ENCODE data around the gene HAPSTR1. TPM values are rescaled to one million over a fixed set of nuclear protein-coding genes. Genes with fewer than 3 reads are reported as not detected.

Gene HAPSTR1
- total RNA-seq, 1 experiment from 2014 or later, result 82.8 TPM

DNA sequence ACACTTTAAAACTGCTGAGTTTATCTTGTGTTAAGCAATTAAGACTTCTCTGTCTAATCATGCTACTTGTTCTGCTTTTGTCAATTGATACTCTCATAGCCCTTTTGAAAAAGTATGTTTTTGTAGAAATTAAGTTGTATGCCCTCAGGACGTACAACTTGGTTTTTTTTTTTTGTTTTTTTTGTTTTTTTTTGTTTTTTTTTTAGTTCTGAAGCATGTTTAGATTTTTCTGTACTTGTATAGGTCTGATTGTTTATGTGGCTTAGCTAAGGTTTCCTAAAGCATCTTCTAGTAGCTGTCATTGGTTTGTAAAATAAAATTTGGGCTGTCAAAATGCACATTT, 21.4 kb downstream of the HAPSTR1 start:
- CTCF ChIA-PET, result no interaction called here
- POLR2A ChIA-PET (ENCODE audit: unreplicated experiment), result interaction anchor here (0.7 kb wide), 1 partner anchor 15 kb away, joined by 5 read pairs; no protein-coding TSS in a partner anchor
- no TSS peak for BruUV-seq (replicated peaks)
- Histone ChIP-seq H3K79me2 (ENCODE audit: low read depth) (peaks cover 98% of the 10 kb centered on the region), H3K27me3 (ENCODE audit: insufficient read depth, low read depth) (no peaks in the 10 kb centered on the region), H2AFZ (no peak overlapping the region), H3K27ac (peak overlapping the region; percentile 89), H3K9me2 (ENCODE audit: insufficient read depth) (no peaks in the 10 kb centered on the region), H3K36me3 (ENCODE audit: low read depth) (peaks cover 48% of the 10 kb centered on the region), H3K4me3 (no peak overlapping the region), H3K9me3 (ENCODE audit: insufficient read depth, low read depth) (no peaks in the 10 kb centered on the region), H3K4me2 (0 out of 2 replicates have a peak overlapping the region, but pooled peaks have one; percentile 2), H3K4me1 (replicated peaks; ENCODE audit: insufficient read depth) (peaks cover 78% of the 10 kb centered on the region), H3F3A (ENCODE audit: insufficient read depth, low read depth) (peaks cover 70% of the 10 kb centered on the region), H4K20me1 (ENCODE audit: insufficient read depth) (peaks cover 50% of the 10 kb centered on the region)
- TF ChIP-seq, protein P1, sequence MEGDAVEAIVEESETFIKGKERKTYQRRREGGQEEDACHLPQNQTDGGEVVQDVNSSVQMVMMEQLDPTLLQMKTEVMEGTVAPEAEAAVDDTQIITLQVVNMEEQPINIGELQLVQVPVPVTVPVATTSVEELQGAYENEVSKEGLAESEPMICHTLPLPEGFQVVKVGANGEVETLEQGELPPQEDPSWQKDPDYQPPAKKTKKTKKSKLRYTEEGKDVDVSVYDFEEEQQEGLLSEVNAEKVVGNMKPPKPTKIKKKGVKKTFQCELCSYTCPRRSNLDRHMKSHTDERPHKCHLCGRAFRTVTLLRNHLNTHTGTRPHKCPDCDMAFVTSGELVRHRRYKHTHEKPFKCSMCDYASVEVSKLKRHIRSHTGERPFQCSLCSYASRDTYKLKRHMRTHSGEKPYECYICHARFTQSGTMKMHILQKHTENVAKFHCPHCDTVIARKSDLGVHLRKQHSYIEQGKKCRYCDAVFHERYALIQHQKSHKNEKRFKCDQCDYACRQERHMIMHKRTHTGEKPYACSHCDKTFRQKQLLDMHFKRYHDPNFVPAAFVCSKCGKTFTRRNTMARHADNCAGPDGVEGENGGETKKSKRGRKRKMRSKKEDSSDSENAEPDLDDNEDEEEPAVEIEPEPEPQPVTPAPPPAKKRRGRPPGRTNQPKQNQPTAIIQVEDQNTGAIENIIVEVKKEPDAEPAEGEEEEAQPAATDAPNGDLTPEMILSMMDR (conservative IDR thresholded peaks at IDR 0.05), result no peak
- no peak for TF ChIP-seq EZH2 (IDR thresholded peaks at IDR 0.05; ENCODE audit: low read depth)
- intact Hi-C loops (cut with micrococcal nuclease; ENCODE audit: unreplicated experiment), result loop anchor here (5.0 kb wide), 1 partner anchor 156 kb away; no protein-coding TSS in a partner anchor
- DNase-seq, result no peak

DNA sequence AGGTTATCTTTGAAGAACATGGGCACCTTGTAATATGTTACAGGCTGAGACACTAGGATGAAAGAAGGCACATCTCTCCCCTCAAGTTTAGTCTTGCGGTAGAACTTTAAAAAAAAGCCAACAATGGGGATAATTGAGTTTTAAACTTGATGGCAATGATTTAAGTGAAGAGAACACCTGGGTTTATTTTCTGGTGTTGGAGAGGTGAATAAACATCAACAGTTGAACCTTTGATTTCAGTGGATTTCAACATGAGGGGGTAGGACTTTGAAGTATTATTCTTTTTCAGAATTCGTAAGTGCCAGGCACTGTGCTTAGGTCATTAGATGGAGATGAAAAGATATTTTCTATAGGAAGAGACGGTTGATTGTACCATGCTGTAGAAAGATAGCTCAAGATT, 22.3 kb downstream of the HAPSTR1 start:
- POLR2A ChIA-PET (ENCODE audit: unreplicated experiment), result no interaction called here
- H3K4me2 ChIP-seq, result no peak overlapping the region
- H3K36me3 ChIP-seq (ENCODE audit: low read depth), result peaks cover 48% of the 10 kb centered on the region
- no peak for DNase-seq
- H2AFZ ChIP-seq, result no peak overlapping the region
- H3K27me3 ChIP-seq (ENCODE audit: insufficient read depth, low read depth), result no peaks in the 10 kb centered on the region
- TF ChIP-seq EZH2 (IDR thresholded peaks at IDR 0.05; ENCODE audit: low read depth), result no peak
- CTCF ChIA-PET, result interaction anchor here (0.8 kb wide), 1 partner anchor 38 kb away, joined by 3 read pairs; no protein-coding TSS in a partner anchor
- H4K20me1 ChIP-seq (ENCODE audit: insufficient read depth), result peaks cover 44% of the 10 kb centered on the region
- H3K9me2 ChIP-seq (ENCODE audit: insufficient read depth), result no peaks in the 10 kb centered on the region
- BruUV-seq (replicated peaks), result no TSS peak
- intact Hi-C loops (cut with micrococcal nuclease; ENCODE audit: unreplicated experiment), result loop anchor here (5.0 kb wide), 1 partner anchor 156 kb away; no protein-coding TSS in a partner anchor
- H3K4me3 ChIP-seq, result no peak overlapping the region
- no peaks in the 10 kb centered on the region for H3K9me3 ChIP-seq (ENCODE audit: insufficient read depth, low read depth)
- peak overlapping the region; percentile 89 for H3K27ac ChIP-seq
- H3K79me2 ChIP-seq (ENCODE audit: low read depth), result peaks cover 98% of the 10 kb centered on the region
- peaks cover 78% of the 10 kb centered on the region for H3K4me1 ChIP-seq (replicated peaks; ENCODE audit: insufficient read depth)
- peaks cover 77% of the 10 kb centered on the region for H3F3A ChIP-seq (ENCODE audit: insufficient read depth, low read depth)

GRCh38 chr16:9114112-9114511, 22.7 kb downstream of the HAPSTR1 start:
- DNase-seq, result no peak
- TF ChIP-seq EZH2 (IDR thresholded peaks at IDR 0.05; ENCODE audit: low read depth), result no peak
- TF ChIP-seq, protein P1 (conservative IDR thresholded peaks at IDR 0.05), result no peak
- H3K4me1 ChIP-seq (replicated peaks; ENCODE audit: insufficient read depth), result peaks cover 78% of the 10 kb centered on the region
- peaks cover 98% of the 10 kb centered on the region for H3K79me2 ChIP-seq (ENCODE audit: low read depth)
- no peak overlapping the region for H2AFZ ChIP-seq
- intact Hi-C loops (cut with micrococcal nuclease; ENCODE audit: unreplicated experiment), result loop anchor here (5.0 kb wide), 1 partner anchor 157 kb away; no protein-coding TSS in a partner anchor
- POLR2A ChIA-PET (ENCODE audit: unreplicated experiment), result no interaction called here
- peaks cover 74% of the 10 kb centered on the region for H3F3A ChIP-seq (ENCODE audit: insufficient read depth, low read depth)
- no peaks in the 10 kb centered on the region for H3K9me3 ChIP-seq (ENCODE audit: insufficient read depth, low read depth)
- peak overlapping the region; percentile 73 for H3K4me2 ChIP-seq
- H3K27ac ChIP-seq, result peak overlapping the region; percentile 89
- peaks cover 44% of the 10 kb centered on the region for H3K36me3 ChIP-seq (ENCODE audit: low read depth)
- CTCF ChIA-PET, result interaction anchor here (0.8 kb wide), 1 partner anchor 38 kb away, joined by 3 read pairs; no protein-coding TSS in a partner anchor
- peaks cover 39% of the 10 kb centered on the region for H4K20me1 ChIP-seq (ENCODE audit: insufficient read depth)
- no peaks in the 10 kb centered on the region for H3K27me3 ChIP-seq (ENCODE audit: insufficient read depth, low read depth)
- BruUV-seq (replicated peaks), result no TSS peak
- no peaks in the 10 kb centered on the region for H3K9me2 ChIP-seq (ENCODE audit: insufficient read depth)
- H3K4me3 ChIP-seq, result no peak overlapping the region

GRCh38 chr16:9114842-9115241, 23.4 kb downstream of the HAPSTR1 start:
- Histone ChIP-seq H3K4me3 (no peak overlapping the region), H3K27ac (peak overlapping the region; percentile 89), H3K4me2 (peak overlapping the region; percentile 73), H4K20me1 (ENCODE audit: insufficient read depth) (peaks cover 32% of the 10 kb centered on the region), H3K36me3 (ENCODE audit: low read depth) (peaks cover 43% of the 10 kb centered on the region), H3F3A (ENCODE audit: insufficient read depth, low read depth) (peaks cover 72% of the 10 kb centered on the region), H3K79me2 (ENCODE audit: low read depth) (peaks cover 98% of the 10 kb centered on the region), H2AFZ (no peak overlapping the region), H3K9me2 (ENCODE audit: insufficient read depth) (no peaks in the 10 kb centered on the region), H3K27me3 (ENCODE audit: insufficient read depth, low read depth) (no peaks in the 10 kb centered on the region), H3K9me3 (ENCODE audit: insufficient read depth, low read depth) (no peaks in the 10 kb centered on the region), H3K4me1 (replicated peaks; ENCODE audit: insufficient read depth) (peaks cover 70% of the 10 kb centered on the region)
- POLR2A ChIA-PET (ENCODE audit: unreplicated experiment), result no interaction called here
- no TSS peak for BruUV-seq (replicated peaks)
- DNase-seq, result no peak
- TF ChIP-seq, protein P1 (conservative IDR thresholded peaks at IDR 0.05), result no peak
- no peak for TF ChIP-seq EZH2 (IDR thresholded peaks at IDR 0.05; ENCODE audit: low read depth)
- intact Hi-C loops (cut with micrococcal nuclease; ENCODE audit: unreplicated experiment), result loop anchor here (1.0 to 5.0 kb wide), 2 partner anchors 16 to 158 kb away; no protein-coding TSS in a partner anchor
- CTCF ChIA-PET, result no interaction called here

Data from PC-9 (cell line).